Testis (tissue), 2 donors: ENCODE results near the gene ARL6IP1.
"Not testable (repeated sequence)": the region's sequence is repeated elsewhere in the genome, so short reads cannot be mapped to it uniquely, and the experiment has no call there.

Source experiments
- CTCF ChIP-seq, 3 experiments: fragments of 450-650 bp in 2 of 3; fragments of 200-600 bp in 1 of 3; sonication (generic) in 1 of 3; IDR thresholded peaks; one replicate each; pipeline ENCODE4 v1.5.1; 2016 to 2019; ENCODE audit warnings: antibody characterized with exemption in 3 of 3, mild to moderate bottlenecking in 2 of 3, moderate library complexity in 1 of 3
- POLR2A ChIP-seq: fragments of 450-650 bp; IDR thresholded peaks from one replicate; pipeline ENCODE4 v1.6.1; 2017; ENCODE audit warnings: antibody characterized with exemption, mild to moderate bottlenecking, moderate library complexity

- not testable (repeated sequence) for TF ChIP-seq POLR2A; CTCF (IDR thresholded peaks at IDR 0.05)
Measured at GRCh38 chr16:18774651-18775050, 26.7 kb downstream of the ARL6IP1 start.
